G401 (cell line): ENCODE measurements around the gene TTLL6. TPM values are rescaled to one million over a fixed set of nuclear protein-coding genes. Genes with fewer than 3 reads are reported as not detected.
A peak's percentile ranks its signal among the peaks of the same experiment; 100 is the strongest.

Source experiments
- DNase-seq: peaks from one replicate; pipeline ENCODE4 v3.0.0-alpha.2; 2015; ENCODE audit warnings: low spot score
- in situ Hi-C: cut with HindIII; loops from 2 replicates; pipeline ENCODE4 v1.10.0; 2016; ENCODE audit warnings: low sequenced_read_pairs, mixed read lengths
- total RNA-seq: library from RNA; depleted of rRNA; stranded (reverse); fragments of >200 nt; shearing (Covaris generic); gene quantifications from 2 replicates; pipeline ENCODE4 v1.2.3, GENCODE V29; 2014

Gene TTLL6
- total RNA-seq, 1 experiment from 2014 or later: 9.4 TPM

DNA sequence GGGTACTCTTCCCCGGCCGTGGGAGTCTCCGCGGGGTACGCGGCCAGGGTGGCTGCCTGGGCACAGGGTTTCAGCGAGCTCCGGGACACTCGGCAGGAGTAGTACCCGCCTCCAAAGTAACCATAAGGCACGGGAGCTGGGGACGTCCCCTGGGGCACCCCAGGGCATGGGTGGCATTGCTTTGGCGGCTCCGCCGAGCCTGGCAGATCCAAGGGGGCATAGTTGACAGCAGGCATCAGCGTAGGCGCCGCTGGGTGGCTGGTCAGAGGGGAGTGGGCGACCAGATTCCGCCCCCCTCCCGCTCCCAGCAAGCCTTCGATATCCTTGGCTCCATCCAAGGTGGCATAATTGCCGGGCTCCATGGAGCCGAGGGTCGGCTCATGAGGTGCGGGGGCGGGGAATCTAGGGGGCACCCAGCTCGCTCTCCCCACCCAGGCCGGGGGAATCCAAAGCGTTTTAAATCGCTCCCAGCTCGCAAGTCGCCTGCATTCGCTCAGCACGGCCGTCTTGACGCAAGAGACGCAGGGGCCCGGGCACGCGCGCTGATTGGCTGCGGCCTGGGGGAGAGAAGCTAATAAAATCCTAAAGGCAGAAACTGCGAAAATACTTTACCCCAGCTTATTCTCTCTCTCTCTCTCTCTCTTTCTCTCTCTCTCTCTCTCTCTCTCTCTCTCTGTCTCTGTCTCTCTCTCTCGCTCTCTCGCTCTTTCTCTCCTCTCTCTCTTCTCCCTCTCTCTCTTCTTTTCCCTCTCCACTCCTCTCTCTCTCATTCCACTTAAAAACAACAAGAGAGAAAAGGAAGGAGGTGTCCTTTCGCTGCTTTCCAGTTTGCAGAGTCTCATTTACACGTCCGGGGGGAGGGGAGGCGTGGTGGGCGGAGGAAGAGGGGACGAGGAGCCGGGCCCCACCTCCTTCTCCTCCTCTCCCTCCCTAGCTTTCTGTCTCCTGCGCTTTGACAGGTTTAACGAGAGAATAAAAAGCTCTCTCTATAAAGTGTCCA lies 88.5 kb downstream of the TTLL6 start, which contains the start of gene HOXB13:
Gene HOXB13 (minus strand): TSS at position 519 of the 1,000 bp plus-strand sequence. CDS start 157 bp downstream, at position 362.
- in situ Hi-C loops: loop anchor here (5.0 kb wide), 1 partner anchor 39 kb away; no protein-coding TSS in a partner anchor
- peak; percentile 55 for DNase-seq

DNA sequence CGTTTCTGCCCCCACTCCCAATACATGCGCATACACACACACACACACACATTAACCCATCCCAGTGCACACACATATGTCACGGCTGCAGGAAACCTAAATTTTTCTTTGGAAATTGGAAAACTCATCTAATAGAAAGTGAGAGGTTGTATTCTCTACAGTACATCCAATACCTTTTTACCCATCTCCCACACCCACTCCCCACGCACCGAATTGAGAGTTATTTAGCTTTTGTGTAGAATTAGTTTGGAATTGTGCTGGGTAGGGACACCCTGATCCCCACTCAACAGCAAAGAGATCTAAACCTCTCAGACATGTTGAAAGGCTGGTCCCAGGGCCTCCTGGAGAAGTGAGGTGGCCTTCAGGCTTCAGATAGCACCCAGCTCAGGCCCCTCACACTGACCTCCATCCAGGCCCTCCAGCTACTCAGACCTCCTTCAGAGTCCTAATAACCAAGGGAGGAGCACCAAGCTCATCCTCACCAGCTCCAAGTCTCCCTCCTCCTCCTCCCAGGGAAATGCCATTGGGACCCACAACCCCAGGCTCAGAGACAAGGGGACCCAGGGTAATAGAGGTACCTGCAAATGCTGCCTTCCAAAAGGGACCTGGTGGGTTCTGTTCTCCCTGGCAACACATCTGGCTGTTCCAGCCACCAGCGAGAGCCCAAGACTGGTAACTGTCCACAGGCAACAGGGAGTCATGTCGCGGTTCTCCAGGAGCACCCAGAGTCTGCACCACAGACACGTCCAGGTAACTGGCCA lies 89.4 kb downstream of the TTLL6 start:
- in situ Hi-C loops: loop anchor here (5.0 kb wide), 1 partner anchor 40 kb away; no protein-coding TSS in a partner anchor
- no peak for DNase-seq

DNA sequence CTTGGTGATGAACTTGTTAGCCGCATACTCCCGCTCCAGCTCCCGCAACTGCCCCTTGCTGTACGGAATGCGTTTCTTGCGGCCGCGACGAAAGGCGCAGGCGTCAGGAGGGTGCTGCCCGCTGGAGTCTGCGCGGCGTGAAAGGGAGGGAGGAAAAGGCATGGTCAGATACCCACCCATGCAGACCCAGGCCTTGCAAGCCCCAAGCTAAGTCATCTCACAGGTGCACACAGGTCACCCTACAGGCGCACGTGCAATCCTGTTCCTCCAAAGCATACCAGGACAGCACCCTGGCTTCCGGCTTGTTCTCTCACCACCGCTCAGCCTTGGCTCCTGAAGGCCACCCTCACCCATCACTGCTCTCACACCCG lies 90.1 kb downstream of the TTLL6 start:
- in situ Hi-C loops: loop anchor here (5.0 kb wide), 1 partner anchor 40 kb away; no protein-coding TSS in a partner anchor
- DNase-seq: no peak

DNA sequence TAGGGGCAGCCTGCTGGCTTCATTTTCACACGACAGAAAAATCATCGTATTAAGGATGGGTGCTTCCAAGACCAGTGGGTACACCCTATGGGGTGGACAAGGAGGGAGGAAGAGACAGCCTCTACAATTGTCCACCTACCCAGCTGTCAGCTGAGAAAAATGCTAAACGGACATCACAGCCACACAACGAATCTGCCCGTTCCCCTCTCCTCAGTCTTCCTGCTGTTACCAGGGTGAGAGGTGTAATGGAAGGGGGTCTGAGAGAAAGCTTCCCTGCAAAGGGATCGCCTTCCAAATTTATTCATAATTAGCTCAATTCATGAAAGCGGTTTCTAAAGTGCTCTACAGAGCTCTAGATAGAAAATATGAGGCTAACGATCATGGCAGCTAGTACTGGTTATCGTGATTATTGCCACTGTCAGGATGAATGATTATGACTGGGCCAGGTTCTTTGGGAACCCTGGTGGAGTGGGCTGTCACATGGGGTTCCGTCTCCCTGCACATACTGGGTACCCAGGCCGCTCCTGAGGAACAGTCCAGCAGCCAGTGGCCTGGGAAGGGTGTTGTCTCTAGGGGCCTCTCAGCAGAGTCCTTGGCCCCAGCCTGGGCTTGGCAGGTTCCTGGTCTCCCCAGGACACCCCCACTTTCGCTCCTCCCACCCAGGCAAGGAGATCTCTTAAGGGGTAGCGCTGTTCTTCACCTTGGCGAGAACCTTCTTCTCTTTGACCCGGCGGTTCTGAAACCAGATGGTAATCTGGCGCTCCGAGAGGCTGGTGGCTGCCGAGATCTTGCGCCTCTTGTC lies 90.7 kb downstream of the TTLL6 start:
- in situ Hi-C loops: loop anchor here (5.0 kb wide), 1 partner anchor 41 kb away; no protein-coding TSS in a partner anchor
- no peak for DNase-seq

DNA sequence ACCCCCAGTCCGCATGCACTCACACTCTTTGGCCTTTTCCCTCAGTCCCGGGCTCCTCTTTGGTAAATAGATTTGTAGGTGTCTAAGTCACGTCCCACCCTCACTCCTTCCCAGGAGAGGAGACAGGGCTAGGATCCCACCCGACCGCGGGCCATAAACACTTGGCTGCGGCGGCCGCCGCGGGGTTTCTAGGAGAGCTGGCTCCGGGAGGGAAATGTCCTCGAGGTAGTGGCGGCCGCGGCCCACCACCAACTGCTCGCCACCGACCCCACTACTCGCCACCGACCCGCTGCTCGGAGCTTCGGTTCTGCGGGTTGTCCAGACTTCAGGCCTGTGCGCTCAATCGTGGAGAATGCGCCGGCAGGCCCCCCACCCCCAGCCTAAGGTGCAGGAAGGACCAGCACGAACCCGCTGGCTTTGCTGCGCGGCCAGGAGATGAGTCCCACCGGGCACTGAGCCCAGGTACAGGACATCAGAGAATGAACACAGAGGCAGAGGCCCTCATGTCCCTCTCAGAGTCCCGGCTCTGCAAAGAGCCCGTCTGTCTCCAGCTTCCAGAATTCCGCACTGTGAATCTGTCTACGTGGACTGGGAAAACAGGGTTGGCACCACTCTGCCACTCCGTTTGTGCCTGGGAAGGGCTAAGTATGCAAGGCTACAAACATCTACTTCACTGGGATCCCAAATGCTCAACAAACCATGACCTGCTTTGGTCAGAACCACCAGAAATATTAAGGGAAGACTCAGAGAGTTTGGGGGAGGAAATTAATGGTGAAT lies 91.6 kb downstream of the TTLL6 start:
- no peak for DNase-seq
- in situ Hi-C loops: loop anchor here (5.0 kb wide), 1 partner anchor 42 kb away; no protein-coding TSS in a partner anchor

DNA sequence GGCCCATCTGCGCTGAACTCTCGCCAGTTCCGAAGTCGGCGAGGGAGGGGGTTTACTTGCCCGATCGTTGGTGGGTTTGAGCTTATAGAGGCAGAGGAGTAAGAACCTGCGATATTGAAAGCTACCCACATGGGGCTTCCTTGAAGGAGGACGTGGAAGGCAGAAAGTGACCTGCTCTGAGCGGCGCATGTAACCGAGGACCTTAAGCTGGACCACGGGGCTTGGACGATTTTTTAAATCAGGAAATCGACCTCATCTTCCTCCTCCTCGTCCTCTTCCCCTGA lies 92.1 kb downstream of the TTLL6 start:
- DNase-seq: no peak
- in situ Hi-C loops: loop anchor here (5.0 kb wide), 1 partner anchor 42 kb away; no protein-coding TSS in a partner anchor

DNA sequence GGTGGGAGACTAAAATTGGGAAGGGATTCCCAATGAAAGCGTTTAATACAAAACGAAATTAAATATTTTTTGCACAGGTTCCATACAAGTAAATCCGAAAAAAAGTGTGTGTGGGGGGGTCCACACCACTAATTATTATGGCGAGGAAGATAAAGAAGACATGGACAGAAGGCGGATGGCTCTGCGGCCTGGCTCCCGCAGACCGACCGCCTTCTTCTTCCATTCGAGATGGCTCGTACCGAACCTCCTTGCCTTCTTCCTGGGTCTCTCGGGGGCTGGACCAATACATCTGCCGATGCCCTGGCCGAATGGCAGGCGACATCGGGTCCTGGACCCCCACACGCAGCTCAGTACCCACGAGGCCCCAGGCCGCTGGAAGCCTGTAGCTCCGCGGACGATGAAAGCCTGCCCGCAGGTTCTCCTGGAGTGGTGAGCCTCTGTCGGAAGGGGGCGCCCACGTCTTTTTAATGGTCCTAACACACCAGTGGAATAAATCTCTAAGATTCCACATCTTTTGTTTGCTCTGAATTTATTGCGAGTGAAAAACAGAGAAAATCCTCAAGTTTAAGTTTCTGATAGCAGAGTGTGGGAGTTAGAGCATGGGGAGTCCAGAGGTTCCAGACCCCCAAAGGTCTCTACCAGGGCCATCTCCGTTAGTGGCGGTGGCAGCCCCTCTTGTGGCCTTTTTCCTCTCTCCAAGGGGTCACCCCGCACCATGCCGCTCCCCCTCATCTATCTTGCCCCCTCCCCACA lies 92.6 kb downstream of the TTLL6 start:
- peak; percentile 76 for DNase-seq
- in situ Hi-C loops: loop anchor here (5.0 kb wide), 1 partner anchor 43 kb away; no protein-coding TSS in a partner anchor

DNA sequence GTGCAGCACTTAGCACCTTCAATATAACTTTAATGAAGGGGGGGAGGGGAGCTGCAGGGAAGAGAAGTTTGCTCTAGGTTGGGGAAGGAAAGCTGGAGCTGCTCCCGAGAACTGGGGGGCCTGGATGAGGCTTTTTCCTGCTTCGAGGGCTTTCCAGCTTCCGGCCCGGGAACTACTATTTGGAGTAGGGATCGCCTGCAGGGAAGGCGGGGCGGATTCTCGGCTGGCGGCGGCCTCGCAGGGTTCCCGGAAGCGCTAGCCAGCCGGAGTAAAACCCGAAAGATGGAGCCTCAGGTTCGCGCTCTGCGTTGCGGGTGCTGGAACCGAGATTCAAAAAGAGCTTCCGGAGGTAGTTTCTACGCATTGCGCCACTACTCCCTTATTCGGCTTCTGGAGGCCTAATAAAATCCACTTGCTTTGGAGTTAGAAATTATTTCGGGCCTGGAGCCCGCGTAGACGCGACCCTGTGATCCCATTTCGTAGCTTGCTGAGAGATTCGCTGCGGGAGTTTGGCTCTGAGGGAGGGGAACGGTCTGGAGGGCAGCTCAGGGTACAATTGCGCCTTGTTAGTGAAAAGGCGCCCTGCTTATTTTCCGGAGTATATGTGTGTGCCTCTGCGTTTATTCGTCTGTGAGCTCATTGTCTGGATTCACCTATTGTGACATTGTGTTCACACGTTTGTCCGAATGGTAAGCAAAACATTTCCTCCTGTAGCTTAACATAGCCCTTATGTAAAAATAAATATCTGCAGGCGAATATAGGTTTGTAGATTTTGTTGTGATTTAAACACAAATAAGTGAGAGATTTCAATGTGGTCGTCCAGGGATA lies 93.4 kb downstream of the TTLL6 start:
- in situ Hi-C loops: no loop called here
- no peak for DNase-seq

DNA sequence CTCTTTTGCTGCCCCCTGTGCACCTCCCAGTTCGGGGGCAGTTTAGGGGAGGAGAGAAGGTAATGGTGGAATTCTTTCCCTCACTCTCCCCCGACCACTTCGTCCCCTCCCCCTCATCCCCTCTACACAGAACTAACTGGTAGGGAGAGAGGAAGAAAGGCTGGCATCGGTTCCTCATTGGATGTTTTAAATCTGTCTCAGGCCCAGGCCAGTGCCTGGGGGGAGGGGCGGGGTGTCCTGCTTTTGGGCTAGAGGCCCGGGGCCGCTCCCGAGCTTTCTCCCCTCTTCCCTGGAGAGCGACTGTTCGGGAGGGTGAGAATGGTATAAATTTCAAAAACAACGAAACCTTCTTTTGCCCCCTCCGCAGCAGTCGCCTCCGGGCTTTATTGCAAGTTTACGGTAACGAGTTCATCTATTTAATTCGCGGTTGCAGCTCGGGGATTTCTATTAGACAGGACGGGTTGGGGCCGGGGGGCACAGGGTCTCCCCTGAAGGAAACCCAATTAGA lies 94.1 kb downstream of the TTLL6 start, which contains the start of gene PRAC2:
Gene PRAC2 (plus strand): TSS at position 271 of the 508 bp plus-strand sequence. CDS start 1,226 bp downstream, outside the sequence.
- DNase-seq: no peak
- in situ Hi-C loops: no loop called here

DNA sequence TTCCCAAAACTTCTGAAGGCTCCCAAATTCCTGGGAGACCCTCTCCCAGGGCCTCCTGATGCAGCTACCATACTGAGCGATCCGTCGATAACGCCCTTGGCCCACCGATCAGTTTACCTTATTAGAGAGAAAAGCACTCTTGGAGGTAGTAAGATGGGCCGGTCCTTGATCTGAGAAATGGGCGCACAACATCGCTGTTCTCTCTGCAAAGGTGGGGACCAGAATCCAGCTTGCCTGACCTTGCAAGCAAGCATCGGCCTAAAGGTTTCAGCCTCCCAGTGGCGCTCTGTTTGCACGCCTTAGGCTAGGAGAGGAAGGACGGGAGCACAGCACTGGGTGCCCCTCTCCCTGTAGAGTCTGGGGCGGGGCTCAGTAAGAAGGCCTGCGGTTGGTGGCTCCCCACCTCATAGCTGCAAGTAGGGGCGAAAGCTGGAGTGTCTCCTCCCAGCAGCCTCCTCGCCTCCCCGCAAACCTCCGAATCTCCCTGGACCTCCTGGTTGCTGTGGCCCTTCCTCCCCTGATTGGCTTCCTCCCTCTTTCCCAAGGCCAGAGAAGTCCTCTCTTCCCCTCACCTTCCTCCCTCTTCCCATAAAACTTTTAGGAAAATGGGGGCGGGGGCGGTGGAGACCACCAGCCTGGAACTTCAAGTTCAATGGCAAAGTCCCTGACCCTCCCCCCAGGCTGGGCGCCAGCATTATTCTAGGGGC lies 94.7 kb downstream of the TTLL6 start, which contains the start of gene PRAC1:
Gene PRAC1 (minus strand): TSS at position 318 of the 707 bp plus-strand sequence. CDS start 126 bp downstream, at position 192.
- no peak for DNase-seq
- in situ Hi-C loops: no loop called here

DNA sequence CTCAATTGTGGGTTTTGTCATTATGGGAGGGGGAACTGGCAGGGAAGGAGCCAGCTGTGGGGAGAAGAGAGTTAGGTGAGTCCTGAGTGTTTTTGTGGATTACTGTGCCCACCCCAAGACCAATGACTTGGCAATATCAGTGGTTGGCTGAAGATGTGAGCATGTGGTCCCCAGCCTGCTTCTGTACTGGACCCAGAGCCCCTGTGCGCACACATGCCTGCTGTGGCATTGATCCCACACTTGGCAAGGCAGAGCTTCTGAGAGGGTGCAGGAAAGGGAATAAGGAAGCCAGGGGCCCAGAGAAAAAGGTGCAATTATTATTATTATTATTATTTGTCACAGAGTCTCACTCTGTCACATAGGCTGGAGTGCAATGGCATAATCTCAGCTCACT lies 96.0 kb downstream of the TTLL6 start:
- in situ Hi-C loops: no loop called here
- no peak for DNase-seq

DNA sequence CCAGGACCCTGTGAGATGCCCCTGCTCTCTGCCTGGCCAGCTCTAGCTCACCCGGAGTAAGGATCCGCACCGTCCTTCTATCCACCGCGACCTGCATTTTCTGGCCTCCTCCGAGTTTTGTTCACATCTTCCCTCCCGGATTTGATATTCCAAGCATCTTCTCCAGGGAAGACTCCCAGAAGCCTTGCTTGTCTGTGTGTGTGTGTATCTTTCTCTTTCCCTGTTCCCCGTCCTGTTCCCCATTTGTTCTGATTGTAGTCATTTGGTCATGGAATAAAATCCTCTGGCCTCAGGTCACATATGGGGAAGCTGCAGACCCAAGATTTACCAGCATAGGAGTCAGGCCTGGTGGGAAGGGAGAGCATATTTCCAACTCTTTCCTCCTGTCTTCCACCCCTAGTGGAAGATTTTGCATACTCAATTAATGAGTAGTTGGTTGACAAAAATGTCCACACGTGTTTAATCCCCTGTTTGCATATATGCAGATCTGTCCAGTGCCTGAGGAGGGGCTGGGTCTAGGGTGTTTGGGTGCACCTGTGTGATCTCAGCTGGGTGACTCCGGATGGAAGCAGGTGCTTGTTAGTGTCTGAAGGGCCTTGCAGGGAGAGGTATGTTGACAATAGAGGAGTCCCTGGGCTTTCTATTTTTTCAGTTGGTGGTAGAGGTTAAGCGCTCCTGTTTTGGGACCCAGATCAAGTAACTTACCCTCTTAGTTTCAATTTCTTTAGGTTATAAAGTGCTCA lies 96.6 kb downstream of the TTLL6 start:
- in situ Hi-C loops: no loop called here
- no peak for DNase-seq

DNA sequence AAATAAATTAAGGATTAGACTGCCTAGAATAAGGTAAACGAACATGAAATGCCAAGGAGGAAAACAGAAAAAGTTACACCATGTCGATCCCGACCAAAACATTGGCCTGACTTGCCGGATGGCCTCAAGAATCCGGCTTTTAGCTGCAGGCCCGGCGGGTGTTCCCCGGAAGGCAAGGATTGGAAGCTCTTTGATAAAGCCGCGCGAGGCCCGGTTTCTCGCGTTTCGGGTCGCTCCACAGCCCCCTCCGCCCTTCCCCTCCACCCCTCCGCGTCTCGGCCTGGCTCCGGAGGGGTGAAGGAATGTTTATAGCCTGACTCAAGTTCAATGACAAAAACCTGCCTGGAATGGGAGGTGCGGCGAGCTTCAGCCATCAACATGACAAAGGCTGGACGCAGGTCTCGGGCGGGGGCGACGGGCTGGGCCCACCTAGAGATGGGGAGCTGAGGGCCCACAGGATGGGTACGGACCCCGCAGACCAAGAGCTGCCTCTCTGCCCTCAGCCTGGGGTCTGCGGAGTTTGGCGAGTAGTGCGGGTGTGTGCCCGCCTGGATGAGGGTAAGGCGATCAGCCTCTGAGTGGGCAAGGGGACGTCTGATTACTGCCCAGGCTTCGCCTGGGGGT lies 97.3 kb downstream of the TTLL6 start:
- no peak for DNase-seq
- in situ Hi-C loops: no loop called here

DNA sequence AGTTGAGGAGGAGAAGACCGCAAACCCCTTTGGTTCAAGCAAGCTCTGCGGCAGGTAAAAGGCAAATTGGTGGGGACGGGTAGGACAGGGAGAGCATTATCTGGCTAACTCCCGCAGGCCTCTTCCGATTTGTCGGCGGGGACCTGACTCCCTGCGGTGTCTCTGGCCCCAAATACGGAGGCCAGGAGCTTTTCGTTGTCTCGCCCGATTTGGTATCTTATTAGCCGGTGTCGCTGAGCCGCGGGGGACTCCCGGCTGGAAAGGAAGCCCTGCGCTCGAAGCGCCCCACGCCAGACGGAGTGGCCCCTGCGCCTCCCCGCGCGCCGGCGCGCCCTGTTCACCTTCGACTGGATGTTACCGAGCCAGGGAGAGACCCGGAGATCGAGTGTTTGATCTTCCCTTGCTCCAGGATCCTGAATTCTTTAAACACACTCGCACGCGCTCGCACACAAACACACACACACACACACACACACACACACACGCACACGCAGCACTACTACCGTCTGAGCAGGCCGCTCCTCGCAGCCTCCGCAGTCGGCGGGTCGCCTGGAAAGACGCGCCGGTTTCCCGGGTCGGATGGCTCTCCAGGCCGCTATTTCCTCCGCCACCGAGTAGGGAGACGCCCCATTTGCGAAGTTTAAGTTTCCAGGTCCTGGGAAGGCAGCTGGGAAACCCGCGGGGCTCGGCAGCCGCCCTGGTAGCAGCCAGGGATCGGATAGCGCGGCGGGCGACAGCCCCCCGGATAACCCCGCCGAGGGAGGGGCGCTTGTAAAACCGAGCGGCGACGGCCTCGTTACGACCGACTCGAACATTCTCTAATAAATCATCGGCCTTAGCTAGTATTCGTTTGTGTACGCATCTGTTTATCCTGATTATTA lies 98.0 kb downstream of the TTLL6 start:
- no peak for DNase-seq
- in situ Hi-C loops: no loop called here
